Measurements from ENCODE around the gene PDCD7.

DNA sequence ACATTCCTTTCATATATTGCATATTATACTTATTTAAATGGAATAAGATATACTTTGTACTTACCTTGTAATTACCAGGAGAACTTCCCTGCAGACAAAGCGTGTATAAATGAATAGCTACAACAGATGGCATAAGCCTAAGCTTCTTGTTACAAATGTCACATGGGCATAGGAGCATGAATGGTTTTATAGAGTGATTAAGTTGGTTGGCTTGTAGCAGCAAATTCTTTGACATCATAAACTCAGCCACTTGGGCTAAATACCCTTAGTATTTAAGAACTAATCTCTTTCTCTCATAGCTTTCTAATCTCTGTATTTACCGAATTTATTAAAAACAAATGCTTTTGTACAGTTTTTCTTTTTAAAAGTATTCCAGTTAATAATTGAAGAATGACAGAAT lies 18.5 kb downstream of the PDCD7 start, which contains the start of gene UBAP1L:
- TF ChIP-seq, protein P1, sequence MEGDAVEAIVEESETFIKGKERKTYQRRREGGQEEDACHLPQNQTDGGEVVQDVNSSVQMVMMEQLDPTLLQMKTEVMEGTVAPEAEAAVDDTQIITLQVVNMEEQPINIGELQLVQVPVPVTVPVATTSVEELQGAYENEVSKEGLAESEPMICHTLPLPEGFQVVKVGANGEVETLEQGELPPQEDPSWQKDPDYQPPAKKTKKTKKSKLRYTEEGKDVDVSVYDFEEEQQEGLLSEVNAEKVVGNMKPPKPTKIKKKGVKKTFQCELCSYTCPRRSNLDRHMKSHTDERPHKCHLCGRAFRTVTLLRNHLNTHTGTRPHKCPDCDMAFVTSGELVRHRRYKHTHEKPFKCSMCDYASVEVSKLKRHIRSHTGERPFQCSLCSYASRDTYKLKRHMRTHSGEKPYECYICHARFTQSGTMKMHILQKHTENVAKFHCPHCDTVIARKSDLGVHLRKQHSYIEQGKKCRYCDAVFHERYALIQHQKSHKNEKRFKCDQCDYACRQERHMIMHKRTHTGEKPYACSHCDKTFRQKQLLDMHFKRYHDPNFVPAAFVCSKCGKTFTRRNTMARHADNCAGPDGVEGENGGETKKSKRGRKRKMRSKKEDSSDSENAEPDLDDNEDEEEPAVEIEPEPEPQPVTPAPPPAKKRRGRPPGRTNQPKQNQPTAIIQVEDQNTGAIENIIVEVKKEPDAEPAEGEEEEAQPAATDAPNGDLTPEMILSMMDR (IDR thresholded peaks at IDR 0.05) = no peak
- TF ChIP-seq POLR2A (IDR thresholded peaks at IDR 0.05) = no peak

Measured in transverse colon (tissue), 3 donors.